ENCODE measurements around the gene SMAD7.

The SMAD7 gene

GRCh38 chr18:48915626-48916425 lies 34.9 kb downstream of the SMAD7 start:
- no peak for DNase-seq (ENCODE audit: low read depth in 2 of 2)

- no peak for DNase-seq (ENCODE audit: low read depth in 2 of 2)
Observed at GRCh38 chr18:48914581-48915251, 36.0 kb downstream of the SMAD7 start.

- no peak for DNase-seq (ENCODE audit: low read depth in 2 of 2)
Observed at GRCh38 chr18:48913775-48914174, 37.0 kb downstream of the SMAD7 start.

DNA sequence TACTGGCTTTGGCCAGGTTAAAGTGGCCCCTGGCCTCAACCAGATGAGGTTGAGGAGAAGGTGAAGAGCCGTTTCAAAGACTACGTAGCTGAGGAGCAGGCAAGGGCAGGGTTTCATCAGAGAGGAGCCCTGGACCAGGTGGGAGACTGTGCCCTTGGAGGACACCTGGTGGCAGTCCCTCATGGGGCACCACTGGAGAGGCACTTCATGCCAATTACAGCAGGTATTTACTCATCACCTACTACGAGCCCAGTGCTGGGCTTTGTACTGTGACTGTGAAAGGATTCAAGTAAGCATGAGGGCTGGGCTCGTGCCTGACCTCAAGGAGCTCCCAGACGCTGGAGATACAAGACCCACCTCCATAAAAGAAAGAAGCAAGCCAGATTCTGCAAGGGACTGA lies 37.6 kb downstream of the SMAD7 start:
- DNase-seq (ENCODE audit: low read depth in 2 of 2), result peak; percentile 24 to 34

DNA sequence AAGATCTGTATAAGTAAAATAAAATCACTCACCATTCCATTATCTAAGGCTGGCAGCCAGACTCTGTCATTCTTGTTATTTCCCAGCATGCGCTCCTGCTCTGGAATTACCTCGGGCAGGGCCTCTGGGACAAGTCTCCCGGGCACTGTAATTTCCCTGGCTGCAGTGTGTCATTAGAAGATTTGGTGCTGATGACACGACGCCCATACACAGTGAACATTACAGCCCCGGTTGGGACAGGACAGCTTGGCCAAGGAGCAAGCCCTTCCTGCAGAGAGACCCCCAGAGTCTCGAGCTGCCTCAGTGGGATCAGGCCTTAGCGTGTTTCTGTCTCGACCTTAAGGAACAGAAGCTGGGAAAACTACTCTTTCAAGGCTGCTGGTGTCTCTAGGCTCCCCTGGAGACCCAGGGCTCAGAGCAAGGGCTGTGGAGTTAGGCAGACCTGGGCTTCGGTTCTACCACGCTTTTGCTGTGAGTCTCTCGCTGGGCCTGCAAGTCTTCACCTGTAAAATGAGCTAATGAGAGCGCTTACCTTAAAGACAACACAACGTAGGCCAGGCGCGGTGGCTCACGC lies 39.7 kb downstream of the SMAD7 start:
- DNase-seq (ENCODE audit: low read depth in 2 of 2), result no peak

GRCh38 chr18:48909721-48910120 lies 41.0 kb downstream of the SMAD7 start:
- no peak for DNase-seq (ENCODE audit: low read depth in 2 of 2)

DNA sequence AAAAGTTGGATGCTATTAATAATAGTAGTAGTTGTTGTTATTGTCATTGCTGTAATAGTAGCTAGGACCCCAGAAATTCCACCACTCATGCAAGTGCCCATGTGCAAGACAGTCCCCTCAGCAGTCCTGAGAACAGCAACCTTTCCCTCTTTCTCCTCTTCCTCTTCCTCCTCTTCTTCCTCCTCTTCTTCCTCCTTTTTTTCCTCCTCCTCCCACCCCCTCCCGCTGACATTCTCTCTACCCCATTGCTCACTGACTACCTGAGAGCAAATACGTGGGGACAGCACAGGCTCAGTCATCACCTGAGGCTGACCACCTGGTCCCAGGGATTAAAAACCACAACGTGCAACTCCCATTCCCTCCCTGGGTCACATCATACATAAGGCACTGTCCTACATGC lies 41.8 kb downstream of the SMAD7 start:
- DNase-seq (ENCODE audit: low read depth in 2 of 2), result no peak

DNA sequence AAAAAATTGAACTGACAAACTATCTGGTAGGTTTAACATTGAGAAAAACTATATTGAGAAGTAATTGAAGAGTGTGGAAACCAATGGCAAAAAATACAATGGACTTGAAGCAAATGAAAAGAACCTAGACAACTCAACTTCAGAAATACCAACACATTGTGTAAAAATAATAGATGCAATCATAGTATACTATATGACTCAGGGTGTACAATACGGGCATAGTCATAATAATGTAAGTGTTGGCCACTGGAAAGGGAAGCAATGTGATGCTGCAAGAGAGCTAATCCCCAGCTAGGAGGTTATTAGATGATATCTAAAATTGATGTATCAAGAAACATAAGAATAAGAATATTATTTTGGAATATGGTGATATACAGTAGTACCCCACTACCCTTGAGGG lies 45.3 kb downstream of the SMAD7 start:
- no peak for DNase-seq (ENCODE audit: low read depth in 2 of 2)

GRCh38 chr18:48904847-48905394 lies 45.8 kb downstream of the SMAD7 start:
- no peak for DNase-seq (ENCODE audit: low read depth in 2 of 2)

DNA sequence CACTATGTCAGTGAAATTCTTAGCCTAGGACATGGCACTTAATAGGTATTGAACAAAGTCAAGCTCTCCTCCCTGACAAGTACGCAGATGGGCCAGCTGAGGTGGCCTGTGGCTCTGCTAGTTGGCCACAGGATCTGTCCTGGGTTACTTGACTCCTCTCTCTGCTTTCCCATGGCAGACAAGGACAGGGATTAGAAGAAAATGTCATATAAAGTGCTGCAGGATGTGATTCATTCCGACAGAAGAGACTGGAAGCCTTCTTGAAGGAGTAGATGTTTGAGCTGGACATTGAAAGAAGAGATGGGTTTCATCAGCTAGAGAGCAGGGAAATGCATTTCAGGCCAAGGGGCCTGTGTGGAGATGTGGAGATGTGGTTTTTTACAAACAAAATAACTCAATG lies 46.7 kb downstream of the SMAD7 start:
- no peak for DNase-seq (ENCODE audit: low read depth in 2 of 2)

- DNase-seq (ENCODE audit: low read depth in 2 of 2), result no peak
Observed at GRCh38 chr18:48902856-48903601, 47.7 kb downstream of the SMAD7 start.

DNA sequence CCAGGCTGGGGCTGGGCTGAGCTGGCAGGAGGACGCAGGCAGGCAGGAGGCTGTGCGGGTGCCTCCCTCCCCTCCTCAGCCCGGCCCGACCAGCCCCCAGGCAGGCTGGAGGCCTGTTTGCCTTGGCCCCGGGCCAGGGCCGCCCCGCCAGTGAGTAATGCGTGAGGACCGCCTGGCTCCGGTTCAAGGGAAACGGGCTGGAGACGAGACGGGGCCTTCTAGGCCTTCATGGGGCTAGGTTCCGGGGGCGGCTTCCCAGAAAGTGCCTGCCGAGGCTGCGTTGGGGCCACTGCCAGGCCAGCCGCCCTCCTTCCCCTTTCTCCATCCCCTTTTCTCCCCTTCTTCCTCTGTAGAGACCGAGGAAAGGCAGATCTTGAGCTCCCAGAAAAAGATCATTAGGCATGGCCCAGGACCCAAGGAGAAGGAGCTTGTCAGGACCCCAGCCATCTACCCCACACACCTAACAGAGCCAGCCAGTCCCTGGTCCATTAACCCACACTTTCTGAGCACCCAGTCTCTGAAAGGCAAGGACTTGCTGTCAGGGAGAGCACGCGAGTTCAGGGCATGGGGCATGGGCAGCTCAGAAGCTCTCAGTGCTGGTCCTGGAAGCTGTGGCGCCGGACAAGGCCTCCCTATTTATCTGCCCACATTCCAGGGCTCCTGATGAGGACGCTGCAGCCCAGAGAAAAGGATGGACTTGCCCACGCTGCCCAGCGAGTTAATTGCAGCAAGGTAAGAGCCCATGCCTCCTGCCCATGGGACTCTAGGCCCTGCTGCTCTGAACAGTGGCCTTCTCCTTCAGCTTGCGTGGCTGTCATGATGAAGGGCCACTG lies 48.5 kb downstream of the SMAD7 start:
- DNase-seq (ENCODE audit: low read depth in 2 of 2), result no peak

DNA sequence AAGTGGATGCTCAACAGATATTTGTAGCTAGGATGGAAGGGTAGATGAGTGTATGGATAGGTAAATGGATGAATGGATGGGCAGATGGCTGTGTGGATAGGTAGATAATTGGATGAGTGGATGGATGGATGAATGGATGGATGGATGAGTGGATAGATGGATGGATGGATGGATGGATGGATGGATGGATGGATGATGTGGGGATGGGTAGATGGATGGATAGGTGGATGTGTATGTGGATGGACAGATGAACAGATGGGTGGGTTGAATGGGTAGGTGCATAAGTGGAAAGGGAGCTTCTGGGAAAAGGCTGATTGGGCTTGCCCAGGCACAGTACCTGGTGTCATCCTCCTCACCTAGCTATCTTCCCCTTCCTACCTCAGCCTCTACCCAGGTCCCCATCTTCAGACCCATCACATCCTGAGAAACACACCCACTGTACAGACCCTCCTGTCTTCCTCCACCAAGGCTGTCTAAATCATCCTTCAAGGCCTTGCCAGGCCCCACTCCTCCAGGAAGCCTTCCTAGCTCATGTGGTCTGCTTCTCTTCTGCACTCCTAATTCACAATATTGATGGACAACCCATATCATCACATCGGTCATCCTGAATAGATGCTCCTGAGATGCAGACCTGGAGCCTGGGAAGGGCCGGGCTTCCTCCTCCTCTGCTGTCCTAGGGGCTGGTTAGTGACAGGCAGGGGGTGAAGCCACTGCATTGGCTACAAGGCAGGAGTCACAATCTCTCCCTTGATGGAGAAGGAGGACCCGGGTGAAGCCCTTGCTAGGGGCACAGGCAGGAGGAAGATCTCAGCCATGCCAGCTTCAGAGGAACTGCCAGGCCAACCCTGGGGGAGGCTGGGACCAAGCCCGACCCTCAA lies 49.4 kb downstream of the SMAD7 start:
- DNase-seq (ENCODE audit: low read depth in 2 of 2), result no peak

GRCh38 chr18:48900469-48900868 lies 50.3 kb downstream of the SMAD7 start:
- DNase-seq (ENCODE audit: low read depth in 2 of 2), result no peak

DNA sequence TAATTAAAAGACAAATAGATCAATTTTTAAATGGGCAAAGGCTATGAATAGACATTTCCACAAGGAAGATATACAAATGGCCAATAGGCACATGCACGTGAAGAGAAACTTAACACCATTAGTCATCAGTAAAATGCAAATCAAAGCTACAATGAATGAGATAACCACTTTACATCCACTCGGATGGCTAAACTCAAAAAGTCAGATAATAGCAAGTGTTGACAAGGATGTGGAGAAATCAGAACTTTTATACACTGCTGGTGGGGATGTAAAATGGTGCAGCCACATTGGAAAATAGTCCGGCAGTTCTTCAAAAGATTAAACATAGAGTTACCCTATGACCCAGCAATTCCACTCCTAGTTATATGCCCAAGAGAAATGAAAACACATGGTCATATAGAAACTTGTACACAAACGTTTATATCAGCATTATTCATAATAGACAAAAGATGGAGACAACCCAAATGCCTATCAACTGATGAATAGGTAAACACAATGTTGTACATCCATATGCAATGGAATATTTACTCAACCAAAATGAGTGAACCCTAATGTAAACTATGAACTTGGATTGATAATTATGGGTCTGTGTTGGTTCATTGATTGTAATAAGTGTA lies 51.1 kb downstream of the SMAD7 start:
- no peak for DNase-seq (ENCODE audit: low read depth in 2 of 2)

- no peak for DNase-seq (ENCODE audit: low read depth in 2 of 2)
Observed at GRCh38 chr18:48898521-48898920, 52.2 kb downstream of the SMAD7 start.

- no peak for DNase-seq (ENCODE audit: low read depth in 2 of 2)
Observed at GRCh38 chr18:48897531-48897930, 53.2 kb downstream of the SMAD7 start.

DNA sequence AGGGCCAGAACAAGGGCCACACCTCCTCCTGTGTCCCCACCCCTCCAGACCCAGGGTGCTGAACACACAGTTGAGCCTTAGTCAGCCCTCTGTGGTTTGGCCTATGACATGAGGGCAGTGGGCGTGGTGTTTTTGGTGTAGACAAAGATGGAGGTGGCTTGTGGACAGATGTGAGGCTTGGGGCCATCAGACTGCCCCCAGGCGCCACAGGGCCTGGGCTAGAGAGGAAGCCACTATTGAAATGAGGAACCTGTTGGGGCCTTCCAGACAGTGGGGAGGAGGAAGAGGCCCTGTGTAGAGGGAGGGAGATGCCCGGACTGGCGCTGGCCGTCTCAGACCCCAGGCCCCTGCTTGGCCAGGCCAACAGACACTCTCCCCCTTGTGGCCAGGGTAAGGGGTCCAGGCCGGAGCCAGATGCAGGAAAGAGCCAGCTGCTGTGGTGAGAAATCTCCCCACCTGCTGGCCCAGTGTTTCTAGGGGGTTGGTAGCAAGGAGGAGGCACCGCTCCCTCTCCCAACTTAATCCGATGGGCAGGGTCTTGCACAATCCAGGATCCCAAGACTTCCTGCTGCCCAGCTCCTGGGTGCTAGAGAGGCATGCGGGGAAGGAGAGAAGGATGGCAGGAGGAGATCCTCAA lies 53.8 kb downstream of the SMAD7 start:
- DNase-seq (ENCODE audit: low read depth in 2 of 2), result no peak

- no peak for DNase-seq (ENCODE audit: low read depth in 2 of 2)
Observed at GRCh38 chr18:48896326-48896874, 54.4 kb downstream of the SMAD7 start.
